Measurements from ENCODE around the gene OR51B6.

GRCh38 chr11:5367448-5368074 is 16.3 kb downstream of the OR51B6 start:
- TF ChIP-seq ZBTB33 (IDR thresholded peaks at IDR 0.05; ENCODE audit: extremely low read depth, insufficient replicate concordance, low read length), result no peak
- no peak for TF ChIP-seq POLR2A (IDR thresholded peaks at IDR 0.05; ENCODE audit: borderline replicate concordance, extremely low read depth, insufficient read depth, insufficient read length)
- TF ChIP-seq EZH2 (IDR thresholded peaks at IDR 0.05), result no peak
- no peak for TF ChIP-seq ELF1 (IDR thresholded peaks at IDR 0.05; ENCODE audit: borderline replicate concordance, low read depth)
- TF ChIP-seq YY1 (IDR thresholded peaks at IDR 0.05; ENCODE audit: extremely low read depth, insufficient replicate concordance, low read depth, low read length), result no peak
